ENCODE results near the gene MKX. TPM values are rescaled to one million over a fixed set of nuclear protein-coding genes. Genes with fewer than 3 reads are reported as not detected.

Gene MKX
- total RNA-seq, 1 experiment from 2014 or later, result not detected

DNA sequence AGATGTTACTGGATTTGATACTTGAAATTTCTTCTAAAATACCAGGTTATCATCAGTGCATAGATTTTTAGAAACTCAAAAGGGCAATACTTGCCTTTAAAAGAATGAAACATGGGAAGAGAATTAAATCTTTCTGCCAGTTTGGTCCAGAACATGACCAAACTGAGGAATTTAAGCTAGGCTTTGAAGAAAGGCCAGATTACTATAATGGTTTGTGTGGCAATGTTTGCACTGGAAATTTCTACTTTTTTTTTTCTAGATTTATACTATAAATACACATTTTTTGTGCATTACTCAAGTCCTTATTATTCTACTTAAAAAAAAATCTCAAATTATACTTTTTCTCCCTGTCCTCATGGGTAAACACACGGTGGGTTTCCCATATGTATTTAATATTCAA lies 9.2 kb downstream of the MKX start:
- ATAC-seq, result no peak
- no TSS peak for BruUV-seq (replicated peaks)
- H3K36me3 ChIP-seq (ENCODE audit: control insufficient read depth, insufficient read depth, low read length), result no peaks in the 10 kb centered on the region
- in situ Hi-C loops (cut with HindIII; ENCODE audit: low pct_unique_long_range_greater_than_20kb, low sequenced_read_pairs), result no loop called here
- POLR2A ChIA-PET, result interaction anchor here (0.6 kb wide), 1 partner anchor 669 kb away, joined by 3 read pairs; no protein-coding TSS in a partner anchor
- H3K9me3 ChIP-seq (ENCODE audit: control insufficient read depth, insufficient read depth, low read depth, low read length), result no peaks in the 10 kb centered on the region
- no peaks in the 10 kb centered on the region for H3K27me3 ChIP-seq (ENCODE audit: control insufficient read depth, insufficient read depth, low read length)
- CTCF ChIA-PET, result no interaction called here
- H3K4me3 ChIP-seq (ENCODE audit: low read depth in 2 of 2, low read length in 2 of 2), result no peak overlapping the region
- no peak overlapping the region for H3K27ac ChIP-seq (ENCODE audit: low read length)
- no peak for DNase-seq (ENCODE audit: low read depth, low spot score)
- no peak for TF ChIP-seq TCF7L2 (IDR thresholded peaks at IDR 0.05; ENCODE audit: low read depth, low read length)
- TF ChIP-seq, protein P1, sequence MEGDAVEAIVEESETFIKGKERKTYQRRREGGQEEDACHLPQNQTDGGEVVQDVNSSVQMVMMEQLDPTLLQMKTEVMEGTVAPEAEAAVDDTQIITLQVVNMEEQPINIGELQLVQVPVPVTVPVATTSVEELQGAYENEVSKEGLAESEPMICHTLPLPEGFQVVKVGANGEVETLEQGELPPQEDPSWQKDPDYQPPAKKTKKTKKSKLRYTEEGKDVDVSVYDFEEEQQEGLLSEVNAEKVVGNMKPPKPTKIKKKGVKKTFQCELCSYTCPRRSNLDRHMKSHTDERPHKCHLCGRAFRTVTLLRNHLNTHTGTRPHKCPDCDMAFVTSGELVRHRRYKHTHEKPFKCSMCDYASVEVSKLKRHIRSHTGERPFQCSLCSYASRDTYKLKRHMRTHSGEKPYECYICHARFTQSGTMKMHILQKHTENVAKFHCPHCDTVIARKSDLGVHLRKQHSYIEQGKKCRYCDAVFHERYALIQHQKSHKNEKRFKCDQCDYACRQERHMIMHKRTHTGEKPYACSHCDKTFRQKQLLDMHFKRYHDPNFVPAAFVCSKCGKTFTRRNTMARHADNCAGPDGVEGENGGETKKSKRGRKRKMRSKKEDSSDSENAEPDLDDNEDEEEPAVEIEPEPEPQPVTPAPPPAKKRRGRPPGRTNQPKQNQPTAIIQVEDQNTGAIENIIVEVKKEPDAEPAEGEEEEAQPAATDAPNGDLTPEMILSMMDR (IDR thresholded peaks at IDR 0.05), result no peak
- no peak for TF ChIP-seq SIN3A (IDR thresholded peaks at IDR 0.05; ENCODE audit: borderline replicate concordance, insufficient read depth, low read depth, low read length)
- TF ChIP-seq, protein P2, sequence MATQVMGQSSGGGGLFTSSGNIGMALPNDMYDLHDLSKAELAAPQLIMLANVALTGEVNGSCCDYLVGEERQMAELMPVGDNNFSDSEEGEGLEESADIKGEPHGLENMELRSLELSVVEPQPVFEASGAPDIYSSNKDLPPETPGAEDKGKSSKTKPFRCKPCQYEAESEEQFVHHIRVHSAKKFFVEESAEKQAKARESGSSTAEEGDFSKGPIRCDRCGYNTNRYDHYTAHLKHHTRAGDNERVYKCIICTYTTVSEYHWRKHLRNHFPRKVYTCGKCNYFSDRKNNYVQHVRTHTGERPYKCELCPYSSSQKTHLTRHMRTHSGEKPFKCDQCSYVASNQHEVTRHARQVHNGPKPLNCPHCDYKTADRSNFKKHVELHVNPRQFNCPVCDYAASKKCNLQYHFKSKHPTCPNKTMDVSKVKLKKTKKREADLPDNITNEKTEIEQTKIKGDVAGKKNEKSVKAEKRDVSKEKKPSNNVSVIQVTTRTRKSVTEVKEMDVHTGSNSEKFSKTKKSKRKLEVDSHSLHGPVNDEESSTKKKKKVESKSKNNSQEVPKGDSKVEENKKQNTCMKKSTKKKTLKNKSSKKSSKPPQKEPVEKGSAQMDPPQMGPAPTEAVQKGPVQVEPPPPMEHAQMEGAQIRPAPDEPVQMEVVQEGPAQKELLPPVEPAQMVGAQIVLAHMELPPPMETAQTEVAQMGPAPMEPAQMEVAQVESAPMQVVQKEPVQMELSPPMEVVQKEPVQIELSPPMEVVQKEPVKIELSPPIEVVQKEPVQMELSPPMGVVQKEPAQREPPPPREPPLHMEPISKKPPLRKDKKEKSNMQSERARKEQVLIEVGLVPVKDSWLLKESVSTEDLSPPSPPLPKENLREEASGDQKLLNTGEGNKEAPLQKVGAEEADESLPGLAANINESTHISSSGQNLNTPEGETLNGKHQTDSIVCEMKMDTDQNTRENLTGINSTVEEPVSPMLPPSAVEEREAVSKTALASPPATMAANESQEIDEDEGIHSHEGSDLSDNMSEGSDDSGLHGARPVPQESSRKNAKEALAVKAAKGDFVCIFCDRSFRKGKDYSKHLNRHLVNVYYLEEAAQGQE (IDR thresholded peaks at IDR 0.05; ENCODE audit: insufficient read depth in 1 of 2, low read depth in 2 of 2, low read length in 1 of 2), result no peak
- no peak for TF ChIP-seq POLR2AphosphoS5 (IDR thresholded peaks at IDR 0.05; ENCODE audit: low read depth, low read length)
- intact Hi-C loops (cut with micrococcal nuclease; ENCODE audit: unreplicated experiment), result no loop called here
- H3K4me1 ChIP-seq (ENCODE audit: control insufficient read depth, insufficient read depth, low read length), result no peaks in the 10 kb centered on the region

DNA sequence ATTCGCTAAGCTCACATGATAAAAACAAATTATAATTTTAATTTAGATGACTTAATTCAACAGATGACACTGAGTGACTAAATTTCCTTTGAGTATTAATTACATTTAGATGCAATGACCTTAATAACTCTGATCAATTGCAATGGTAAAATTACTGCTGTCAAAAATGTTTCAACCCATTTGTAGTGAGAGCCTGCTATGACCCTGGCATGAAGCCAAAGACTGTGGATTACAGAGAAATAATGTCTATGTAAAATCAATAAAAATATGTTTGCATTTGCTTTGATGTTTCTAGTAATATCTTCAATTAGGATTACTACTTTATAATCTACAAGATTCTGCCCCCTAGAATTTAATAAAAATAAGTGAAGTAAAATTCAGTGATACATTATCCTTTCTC lies 15.6 kb downstream of the MKX start:
- in situ Hi-C loops (cut with HindIII; ENCODE audit: low pct_unique_long_range_greater_than_20kb, low sequenced_read_pairs) (no loop called here), intact Hi-C loops (cut with micrococcal nuclease; ENCODE audit: unreplicated experiment) (no loop called here)
- no peak for ATAC-seq
- no peak overlapping the region for H3K4me3 ChIP-seq (ENCODE audit: low read depth in 2 of 2, low read length in 2 of 2)
- H3K9me3 ChIP-seq (ENCODE audit: control insufficient read depth, insufficient read depth, low read depth, low read length), result no peaks in the 10 kb centered on the region
- POLR2A ChIA-PET, result no interaction called here
- TF ChIP-seq SIN3A (IDR thresholded peaks at IDR 0.05; ENCODE audit: borderline replicate concordance, insufficient read depth, low read depth, low read length) (no peak), POLR2AphosphoS5 (IDR thresholded peaks at IDR 0.05; ENCODE audit: low read depth, low read length) (no peak), TCF7L2 (IDR thresholded peaks at IDR 0.05; ENCODE audit: low read depth, low read length) (no peak)
- TF ChIP-seq, protein P1 (IDR thresholded peaks at IDR 0.05), result no peak
- TF ChIP-seq, protein P2 (IDR thresholded peaks at IDR 0.05; ENCODE audit: insufficient read depth in 1 of 2, low read depth in 2 of 2, low read length in 1 of 2), result no peak
- no peak overlapping the region for H3K27ac ChIP-seq (ENCODE audit: low read length)
- BruUV-seq (replicated peaks), result no TSS peak
- H3K4me1 ChIP-seq (ENCODE audit: control insufficient read depth, insufficient read depth, low read length), result no peaks in the 10 kb centered on the region
- no peaks in the 10 kb centered on the region; the same call in 1 of the 2 replicates for H3K36me3 ChIP-seq (ENCODE audit: control insufficient read depth, insufficient read depth, low read length)
- no peak for DNase-seq (ENCODE audit: low read depth, low spot score)
- H3K27me3 ChIP-seq (ENCODE audit: control insufficient read depth, insufficient read depth, low read length), result no peaks in the 10 kb centered on the region
- CTCF ChIA-PET, result no interaction called here

Measured in Panc1 (cell line).